HG02943 (cell line): ENCODE data around the gene TAF1B.

Experiments used
- ATAC-seq: cut with Tn5 transposase; IDR thresholded peaks from one replicate; pipeline ENCODE4 v1.9.1; 2021; ENCODE audit warnings: mild to moderate bottlenecking, low read depth, moderate library complexity; ENCODE audit not compliant: unreplicated experiment

Gene TAF1B

DNA sequence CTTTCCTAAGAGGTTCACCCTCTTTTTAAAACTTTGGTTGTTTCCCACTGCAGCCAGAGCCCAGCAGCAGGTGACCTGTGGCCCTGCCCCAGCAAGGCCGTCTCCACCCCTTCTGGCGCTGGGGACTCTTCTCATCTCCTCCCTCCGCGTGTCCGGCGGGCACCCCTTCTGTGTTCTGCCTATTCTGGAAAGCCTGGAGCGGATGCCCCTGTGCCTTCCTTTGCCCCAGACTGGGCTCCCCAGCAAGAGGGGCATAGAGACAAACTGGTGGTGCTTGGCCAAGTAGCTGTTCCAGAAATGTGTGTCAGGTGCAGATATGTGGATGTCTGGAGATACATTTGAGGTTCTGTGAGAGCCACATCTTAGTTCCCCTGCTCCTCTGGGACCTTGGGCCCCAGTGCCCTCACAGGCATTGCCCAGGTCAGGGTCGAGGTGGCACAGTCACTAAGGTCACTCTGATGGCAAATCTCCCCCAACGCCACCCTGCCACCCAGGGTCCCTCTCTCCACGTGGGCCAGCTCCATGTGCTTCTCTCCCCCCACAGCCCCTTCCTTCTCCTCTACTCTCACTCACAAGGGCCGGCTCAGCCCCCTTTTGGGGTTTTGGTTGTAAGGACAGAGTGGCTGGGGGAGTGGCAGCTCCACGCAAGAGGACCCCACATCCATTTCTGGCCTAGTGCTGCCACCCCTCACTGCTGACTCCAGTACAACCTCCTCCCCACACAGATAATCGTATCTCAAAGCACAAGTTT lies 35.5 kb upstream of the TAF1B start:
- no peak for ATAC-seq

GRCh38 chr2:9808334-9809063 lies 34.8 kb upstream of the TAF1B start:
- no peak for ATAC-seq

DNA sequence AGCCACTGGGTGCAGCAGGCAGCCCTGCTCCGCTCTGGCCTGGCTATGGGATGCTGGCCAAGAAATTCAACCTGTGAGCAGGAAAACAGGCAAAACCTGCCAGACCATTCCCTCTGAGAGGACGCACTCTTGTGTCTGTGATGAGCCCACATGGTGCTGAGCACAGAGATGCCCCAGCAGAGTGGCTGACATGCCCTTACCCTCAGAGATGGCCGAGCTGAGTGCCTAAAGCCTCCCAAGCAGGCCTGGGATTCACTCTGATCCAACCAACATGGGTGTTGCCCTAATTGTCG lies 34.3 kb upstream of the TAF1B start:
- no peak for ATAC-seq

DNA sequence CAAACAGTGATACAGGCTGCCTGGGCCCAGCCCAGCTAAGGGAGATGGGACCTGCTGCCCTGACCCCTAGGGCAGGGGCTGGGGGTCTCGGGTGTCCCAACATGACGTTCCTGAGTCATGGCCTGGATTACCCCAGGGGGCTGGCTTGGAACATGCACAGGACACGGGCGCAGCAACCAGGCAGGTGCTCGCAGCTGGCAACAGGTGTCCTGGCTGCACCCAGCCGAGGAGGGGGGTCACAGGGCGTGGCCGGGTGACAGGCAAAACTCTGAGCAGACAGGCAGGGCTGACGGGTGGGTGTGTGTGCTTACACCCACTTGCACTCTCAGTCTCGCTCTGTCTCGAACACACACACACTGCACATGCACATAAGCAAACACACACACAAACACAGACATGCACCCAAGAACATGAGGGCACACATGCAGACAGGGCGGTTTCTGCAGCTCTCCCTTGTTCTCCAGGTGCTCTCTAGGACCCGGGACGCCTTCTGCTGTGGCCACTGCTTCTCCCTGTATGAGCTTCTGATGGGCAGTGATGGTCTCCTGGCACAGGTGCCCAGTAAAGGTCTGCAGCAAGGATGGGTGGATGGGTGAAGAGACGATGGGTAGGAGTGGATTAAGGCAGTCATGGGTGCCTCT lies 33.7 kb upstream of the TAF1B start:
- no peak for ATAC-seq

- ATAC-seq = no peak
These were observed 32.1 kb upstream of the TAF1B start for GRCh38 chr2:9811216-9811615.

DNA sequence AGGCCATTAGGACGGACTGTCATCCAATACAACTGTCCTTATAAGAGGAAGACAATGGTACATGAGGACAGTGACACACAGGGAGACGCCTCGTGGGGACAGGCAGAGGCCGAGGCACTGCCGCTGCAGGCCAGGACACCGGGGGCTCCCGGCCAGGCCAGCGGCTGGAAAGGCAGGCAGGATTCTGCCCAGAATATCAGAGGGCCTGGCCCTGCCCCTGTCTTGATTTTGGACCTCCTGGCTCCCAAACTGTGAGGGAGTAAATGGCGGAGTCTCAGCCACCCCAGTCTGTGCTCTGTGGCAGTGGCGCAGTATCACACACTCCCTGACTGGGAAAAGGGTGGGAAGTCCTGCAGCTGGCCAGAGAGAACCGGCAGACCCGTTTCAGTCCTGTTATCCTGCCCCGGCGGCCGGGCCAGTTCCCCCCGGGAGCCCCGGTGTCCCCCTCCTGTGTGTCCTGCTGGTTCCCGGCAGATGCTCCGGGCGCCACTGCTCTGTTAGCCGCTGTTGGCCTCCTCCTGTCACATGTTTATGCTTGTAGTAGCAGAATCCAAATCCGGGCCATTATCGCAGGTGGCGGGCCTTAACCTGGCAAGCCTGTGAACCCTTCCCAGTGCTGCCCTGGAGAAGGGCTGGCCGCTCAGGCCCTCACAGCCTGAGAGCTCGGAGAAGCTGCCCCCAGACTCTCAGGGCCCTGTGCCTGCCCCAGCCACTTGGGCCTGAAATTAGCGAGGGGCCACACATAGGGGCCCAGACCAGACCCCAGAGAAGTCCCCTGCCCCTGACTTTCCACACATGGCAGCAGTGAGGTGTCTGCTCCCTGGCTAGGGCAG lies 31.4 kb upstream of the TAF1B start:
- ATAC-seq = no peak

DNA sequence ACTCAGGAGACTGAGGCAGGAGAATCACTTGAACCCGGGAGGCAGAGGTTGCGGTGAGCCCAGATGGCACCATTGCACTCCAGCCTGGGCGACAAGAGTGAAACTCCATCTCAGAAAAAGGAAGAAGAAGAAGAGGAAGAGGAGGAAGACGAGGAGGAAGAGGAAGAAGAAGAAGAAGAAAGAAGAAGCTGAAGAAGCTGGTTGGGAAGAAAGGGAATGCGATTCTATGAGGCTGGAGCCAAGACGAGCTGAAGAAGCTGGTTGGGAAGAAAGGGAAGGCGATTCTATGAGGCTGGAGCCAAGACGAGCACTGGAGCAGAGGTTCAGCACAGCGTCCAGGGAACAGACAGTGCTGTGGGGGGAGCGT lies 30.3 kb upstream of the TAF1B start:
- no peak for ATAC-seq

DNA sequence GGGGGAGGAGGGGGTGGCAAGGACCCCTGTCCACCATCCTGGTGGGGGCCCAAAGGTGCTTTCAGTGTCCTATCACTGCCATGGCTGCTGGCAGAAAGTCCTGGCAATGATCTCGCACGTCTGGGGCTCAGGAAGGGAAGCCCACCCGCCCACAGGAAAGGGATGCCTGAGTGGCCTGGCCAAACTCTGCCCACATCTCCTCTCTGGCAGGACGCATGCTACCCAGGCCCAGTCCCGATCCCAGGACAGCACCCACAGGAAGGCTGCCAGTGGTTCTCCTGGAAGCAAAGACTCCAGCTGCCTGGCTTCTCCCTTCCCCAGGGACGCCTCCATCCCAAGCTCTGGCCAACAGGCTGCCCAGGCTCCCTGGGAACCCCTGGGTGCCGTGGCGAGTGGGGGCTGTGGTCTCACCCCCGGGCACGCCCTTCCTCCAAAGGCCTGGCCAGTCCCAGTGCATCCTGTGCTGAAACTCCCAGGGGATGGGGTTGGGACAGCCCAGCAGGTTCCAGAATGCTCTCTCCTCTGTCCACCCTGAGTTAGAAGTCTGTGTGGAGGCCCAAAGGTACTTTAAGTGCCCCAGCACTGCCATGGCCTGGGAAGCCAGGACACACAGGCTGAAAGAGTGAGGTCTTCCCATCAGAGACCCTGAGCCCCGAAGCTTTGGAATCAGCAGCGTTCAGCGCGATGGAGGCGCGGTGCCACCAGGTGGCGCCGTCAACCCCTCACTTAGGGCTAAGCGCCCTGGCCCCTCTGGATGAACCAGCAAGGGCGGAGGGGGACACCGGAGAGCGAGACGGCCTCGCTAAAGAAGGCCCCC lies 29.8 kb upstream of the TAF1B start:
- no peak for ATAC-seq

DNA sequence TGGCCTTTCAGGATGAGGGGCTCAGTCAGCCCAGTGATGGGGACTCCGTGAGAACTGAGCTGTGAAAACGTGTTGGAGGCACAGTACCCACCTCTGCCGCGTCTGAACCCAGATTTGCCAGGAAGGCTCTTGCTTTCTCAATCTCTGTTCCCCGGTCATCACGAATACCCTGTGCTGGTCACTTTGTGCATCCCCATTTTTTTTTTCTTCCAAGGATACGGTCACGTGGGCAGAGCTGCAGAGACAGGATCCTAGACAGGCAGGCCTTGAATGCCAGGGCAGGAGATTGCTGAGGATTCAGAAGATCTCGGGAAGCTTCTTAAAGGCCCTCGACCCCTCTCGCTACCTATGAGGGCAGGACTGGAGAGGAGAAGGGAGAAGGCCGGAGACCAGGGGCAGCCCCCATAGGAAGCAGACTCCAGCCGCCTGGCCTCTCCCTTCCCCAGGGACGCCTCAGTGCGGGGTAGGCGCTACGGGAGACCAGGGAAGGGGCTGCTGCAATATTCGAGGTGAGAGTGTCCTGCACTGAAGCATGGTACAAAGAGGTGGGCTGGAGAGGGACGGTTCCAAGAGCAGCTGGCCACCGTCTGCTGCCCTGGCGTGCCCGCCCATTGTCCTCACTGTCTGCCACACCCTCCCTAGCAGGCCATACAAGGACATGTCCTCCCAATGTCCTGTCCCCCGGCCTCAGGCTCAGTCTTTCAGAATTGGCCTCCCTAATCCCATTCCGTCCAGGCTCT lies 29.0 kb upstream of the TAF1B start:
- no peak for ATAC-seq

DNA sequence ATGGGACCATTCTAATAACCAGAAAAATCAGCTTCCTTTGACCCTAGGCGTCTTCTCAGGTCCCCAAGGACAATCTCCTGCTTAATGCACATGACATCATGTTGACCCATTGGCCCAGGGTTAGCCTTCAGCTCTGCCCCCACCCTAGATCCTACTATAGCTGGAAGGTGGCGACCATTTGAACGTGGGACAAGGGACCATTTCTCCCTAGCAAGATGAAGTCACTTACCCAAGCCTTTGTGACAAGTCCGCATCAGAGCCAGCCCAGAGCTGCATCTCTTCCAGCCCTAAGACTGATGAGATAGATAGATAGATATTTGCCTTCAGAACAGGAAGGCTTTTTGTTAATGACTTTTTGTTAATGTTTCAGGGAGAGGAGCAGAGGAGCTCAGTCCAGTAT lies 28.2 kb upstream of the TAF1B start:
- ATAC-seq = no peak

- no peak for ATAC-seq
These were observed 27.4 kb upstream of the TAF1B start for GRCh38 chr2:9815844-9816279.

DNA sequence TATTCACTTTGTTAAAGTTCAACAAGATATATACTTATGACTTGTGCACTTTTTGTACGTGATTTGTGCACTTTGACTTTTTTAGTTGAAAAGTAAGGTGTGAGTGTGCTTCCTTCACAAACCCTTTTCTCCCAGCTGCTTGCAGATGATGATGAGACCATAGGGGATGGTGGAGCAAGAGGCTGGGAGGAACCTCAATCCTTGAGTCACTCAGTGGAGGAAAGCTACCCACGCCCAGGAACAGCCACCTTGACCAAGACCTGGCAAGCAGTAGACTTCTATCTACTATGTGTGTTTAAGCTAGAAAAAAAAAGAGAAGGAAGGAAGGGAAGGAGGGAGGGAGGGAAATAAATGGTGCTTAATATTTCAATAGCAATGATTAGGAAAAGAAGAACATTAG lies 25.2 kb upstream of the TAF1B start:
- ATAC-seq = no peak

- ATAC-seq = no peak
These were observed 23.7 kb upstream of the TAF1B start for GRCh38 chr2:9819551-9819950.

DNA sequence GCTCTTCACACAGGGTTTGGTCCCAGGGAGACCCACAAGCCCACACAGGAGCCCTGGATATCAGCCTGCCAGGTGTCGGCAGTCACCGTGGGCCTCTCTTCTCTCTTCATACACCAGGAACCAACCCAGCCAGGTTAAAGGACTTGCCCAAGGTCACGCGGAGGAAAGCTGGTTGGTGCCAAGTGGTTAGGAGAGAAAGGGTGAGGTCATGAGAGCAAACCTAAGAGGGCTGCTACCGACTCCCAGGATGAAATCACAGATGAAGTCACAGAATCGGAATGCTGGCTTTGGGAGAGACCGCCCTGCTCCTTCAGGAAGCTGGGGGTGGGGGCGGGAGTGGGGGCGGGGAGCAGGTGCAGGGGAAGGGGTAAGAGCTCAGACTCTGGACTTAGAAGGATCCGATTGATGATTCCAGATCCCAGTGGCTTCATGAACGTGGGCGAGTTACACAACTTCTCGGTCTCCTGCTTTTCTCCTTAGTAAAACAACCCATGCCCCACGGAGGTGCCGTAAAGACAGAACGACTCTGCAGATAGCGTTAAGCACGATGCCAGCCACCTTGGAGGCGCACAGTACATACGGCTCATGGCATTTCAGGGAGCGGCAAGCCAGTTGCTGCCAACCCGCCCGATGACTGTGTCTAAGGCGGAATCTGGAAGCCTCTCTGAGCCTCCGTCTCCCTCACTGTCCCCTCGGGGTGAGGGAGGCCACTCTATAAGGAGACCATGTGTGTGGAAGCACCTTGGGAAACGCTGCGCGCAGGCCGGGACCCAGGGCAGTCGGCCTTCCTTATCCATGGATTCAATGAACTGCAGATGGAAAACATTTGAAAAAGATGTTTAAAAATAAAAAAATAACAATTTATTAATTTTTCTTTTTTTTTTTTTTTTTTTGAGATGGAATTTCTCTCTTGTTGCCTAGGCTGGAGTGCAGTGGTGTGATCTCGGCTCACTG lies 23.0 kb upstream of the TAF1B start:
- ATAC-seq = no peak

DNA sequence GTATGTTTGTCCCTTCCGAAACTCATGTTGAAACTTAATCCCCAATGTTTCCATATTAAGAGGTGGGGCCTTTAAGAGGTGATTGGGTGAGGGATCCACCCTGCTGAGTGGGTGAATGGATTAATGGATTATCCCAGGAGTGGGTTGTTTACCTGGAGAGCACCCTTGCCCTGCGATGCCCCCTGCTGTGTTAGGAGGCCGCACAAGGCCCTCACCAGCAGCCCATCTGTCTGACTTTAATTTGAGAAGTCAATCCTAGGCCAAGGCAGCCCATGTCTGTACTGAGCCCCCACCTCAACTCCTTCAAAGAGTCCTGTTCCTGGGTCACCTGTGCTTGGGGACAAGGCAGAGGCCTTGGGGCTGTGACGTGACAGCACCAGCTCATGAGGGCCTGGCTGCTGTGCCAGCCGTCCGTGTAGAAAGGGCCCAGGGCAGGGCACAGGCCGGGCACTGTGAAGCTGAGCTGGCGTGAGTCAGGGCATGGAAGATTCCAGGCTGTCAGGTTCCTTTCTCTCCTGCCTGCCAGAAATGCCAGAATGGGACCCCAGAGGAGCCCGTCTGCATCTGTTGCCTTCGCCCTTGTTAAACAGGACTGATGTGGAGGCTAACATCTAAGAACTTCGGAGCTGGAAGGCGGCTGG lies 21.3 kb upstream of the TAF1B start:
- no peak for ATAC-seq

DNA sequence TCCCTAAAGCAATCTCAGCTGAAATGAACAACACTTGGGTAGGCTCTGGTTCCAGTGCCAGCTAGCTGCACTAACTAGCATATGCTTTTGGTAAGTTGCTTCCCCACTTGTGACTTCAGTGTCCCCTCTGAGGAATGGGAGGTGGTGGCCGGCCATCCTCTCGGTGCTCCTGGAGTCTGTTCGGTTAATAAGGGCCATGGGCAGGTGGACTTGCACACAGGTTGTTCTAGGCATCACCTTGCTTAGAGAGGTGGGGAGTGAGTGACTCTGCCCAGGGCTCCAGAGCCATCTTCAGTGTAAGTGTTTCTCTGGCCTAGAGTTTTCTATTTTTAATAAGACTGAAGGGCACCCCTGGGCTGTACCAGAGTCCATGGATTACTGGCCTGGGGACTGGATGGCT lies 18.8 kb upstream of the TAF1B start:
- ATAC-seq = no peak

DNA sequence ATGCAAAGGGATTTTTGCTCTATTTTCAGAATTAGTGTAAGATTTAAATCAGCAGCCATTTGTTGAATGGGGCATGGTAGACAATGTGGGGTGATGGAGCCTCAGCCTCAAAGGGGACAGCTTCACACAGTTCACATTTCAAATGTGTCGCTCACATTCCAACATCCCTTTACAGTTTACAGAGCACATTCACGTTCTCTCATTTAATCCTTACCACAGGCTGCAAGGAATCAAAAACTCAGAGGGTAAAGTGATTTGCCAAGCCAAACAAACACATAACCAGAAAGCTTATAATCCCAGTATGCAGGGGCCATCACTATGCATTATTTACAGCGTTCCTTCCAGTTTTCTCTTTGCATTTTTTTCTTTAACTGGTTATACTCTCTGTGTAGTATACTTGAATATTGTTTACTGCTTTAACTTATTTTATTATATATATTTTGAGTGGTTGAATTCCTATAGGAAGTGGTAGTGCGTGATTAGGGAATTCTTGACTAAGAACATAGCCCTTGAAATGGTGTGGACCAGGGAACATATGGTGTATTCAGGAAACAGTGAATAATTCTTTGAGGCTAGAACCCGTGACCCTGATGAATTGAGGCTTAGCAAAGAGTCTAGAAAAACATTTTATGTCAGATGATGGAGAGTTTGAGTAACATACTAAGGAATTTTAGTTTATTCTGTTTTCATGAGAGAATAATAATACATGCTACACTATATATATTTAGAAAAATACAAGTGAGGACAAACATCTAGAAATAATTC lies 18.1 kb upstream of the TAF1B start:
- ATAC-seq = no peak
